Fibroblast of the aortic adventitia (primary cell): ENCODE results near the gene RNF39. TPM values are rescaled to one million over a fixed set of nuclear protein-coding genes. Genes with fewer than 3 reads are reported as not detected.

Experiments used
- DNase-seq: peaks from one replicate; pipeline ENCODE4 v3.0.0-alpha.2; 2010; ENCODE audit warnings: low read depth
- H3K4me3 ChIP-seq: 2 replicates; pipeline ENCODE4 v1.5.1; 2011; ENCODE audit warnings: low read depth, mild to moderate bottlenecking, control low read depth, low read length, moderate library complexity
- total RNA-seq: library from RNA; depleted of rRNA; stranded (reverse); fragments of >200 nt; gene quantifications from 2 replicates; pipeline ENCODE4 v1.2.3, GENCODE V29; 2012; ENCODE audit warnings: low replicate concordance
- TF ChIP-seq, protein P1 (sequence below): IDR thresholded peaks from 2 replicates; pipeline ENCODE4 v1.5.1; 2011; ENCODE audit warnings: mild to moderate bottlenecking, low read length, control low read depth, inconsistent platforms; ENCODE audit not compliant: insufficient read depth

RNF39 gene
- total RNA-seq, 1 donor: not detected

DNA sequence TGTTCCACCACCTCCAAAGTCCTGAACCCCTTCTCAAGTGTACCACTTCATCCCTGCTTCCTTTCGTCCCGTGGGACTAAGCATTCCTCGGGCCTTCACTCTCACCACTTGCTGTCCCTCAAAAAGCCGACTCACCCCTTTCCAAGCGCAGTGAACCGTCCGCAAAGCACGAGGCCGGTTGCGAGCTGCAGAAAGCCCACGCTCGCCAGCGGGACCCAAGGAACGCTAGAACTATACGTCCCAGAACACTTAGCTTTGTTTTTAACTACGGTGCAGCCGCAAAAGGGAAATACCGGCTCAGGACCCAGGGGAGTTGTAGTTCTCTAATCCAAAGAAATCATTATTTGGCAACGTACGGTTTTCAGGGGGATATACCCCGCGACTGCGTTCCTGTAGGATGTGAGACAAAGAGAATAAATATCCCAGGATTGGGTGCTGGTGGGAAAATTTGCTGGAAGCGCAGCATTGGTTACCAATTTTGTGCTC lies 14.9 kb downstream of the RNF39 start:
- TF ChIP-seq, protein P1, sequence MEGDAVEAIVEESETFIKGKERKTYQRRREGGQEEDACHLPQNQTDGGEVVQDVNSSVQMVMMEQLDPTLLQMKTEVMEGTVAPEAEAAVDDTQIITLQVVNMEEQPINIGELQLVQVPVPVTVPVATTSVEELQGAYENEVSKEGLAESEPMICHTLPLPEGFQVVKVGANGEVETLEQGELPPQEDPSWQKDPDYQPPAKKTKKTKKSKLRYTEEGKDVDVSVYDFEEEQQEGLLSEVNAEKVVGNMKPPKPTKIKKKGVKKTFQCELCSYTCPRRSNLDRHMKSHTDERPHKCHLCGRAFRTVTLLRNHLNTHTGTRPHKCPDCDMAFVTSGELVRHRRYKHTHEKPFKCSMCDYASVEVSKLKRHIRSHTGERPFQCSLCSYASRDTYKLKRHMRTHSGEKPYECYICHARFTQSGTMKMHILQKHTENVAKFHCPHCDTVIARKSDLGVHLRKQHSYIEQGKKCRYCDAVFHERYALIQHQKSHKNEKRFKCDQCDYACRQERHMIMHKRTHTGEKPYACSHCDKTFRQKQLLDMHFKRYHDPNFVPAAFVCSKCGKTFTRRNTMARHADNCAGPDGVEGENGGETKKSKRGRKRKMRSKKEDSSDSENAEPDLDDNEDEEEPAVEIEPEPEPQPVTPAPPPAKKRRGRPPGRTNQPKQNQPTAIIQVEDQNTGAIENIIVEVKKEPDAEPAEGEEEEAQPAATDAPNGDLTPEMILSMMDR: no peak
- H3K4me3 ChIP-seq: peak overlapping the region; percentile 100
- no peak for DNase-seq

DNA sequence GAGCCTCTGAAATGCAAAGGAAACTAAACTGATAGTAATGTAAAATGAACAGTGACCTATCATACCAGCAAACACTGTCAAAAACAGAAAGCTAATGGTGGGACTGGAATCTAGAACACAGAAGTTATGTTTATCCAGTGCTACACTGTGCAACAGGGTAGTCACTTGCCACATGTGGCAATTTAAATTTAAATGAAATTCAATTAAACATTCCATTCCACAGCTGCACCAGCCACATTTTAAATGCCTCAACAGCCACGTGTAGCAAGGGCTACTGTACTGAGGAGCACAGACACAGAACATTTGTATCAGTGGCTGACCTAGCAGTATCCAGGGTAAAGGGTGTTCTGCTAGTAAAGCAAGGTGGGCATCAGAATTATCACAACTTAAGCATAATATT lies 20.1 kb downstream of the RNF39 start:
- TF ChIP-seq, protein P1: no peak
- no peak overlapping the region for H3K4me3 ChIP-seq
- DNase-seq: no peak

DNA sequence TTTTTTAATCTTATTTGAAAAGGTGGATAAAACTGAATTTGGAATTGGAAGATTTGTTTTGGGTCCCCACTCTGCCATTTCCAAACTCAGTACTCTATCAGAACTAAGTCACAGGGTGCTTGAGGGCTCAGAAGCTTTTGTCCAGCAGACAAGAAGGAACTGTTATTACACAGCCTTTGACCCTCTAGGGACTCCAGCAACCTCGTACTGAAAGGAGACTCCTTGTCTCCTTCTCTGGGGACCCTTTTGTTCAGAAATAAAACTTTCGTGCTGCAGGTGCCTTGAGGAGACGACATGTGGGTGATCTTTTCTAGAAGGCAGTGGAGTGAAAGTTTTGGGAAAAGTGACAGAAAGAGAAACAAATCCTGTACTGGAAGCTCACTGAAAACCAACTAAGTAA lies 21.9 kb downstream of the RNF39 start:
- H3K4me3 ChIP-seq: no peak overlapping the region
- TF ChIP-seq, protein P1: no peak
- no peak for DNase-seq

DNA sequence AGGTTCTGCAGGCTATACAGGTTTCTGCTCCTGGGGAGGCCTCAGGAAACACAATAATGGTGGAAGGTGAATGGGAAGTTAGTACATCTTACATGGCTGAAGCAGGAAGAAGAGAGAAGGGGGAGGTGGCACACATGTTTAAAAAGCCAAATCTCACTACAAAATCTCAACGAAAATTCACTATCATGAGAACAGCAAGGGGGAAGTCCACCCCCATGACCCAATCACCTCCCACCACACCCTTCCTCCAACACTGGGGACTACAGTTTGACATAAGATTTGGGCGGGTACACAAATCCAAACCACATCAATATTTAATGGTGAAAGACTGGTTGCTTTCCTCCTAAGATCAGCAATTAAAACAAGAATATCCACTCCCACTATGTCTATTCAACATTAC lies 28.3 kb downstream of the RNF39 start:
- H3K4me3 ChIP-seq: no peak overlapping the region
- DNase-seq: no peak
- TF ChIP-seq, protein P1: no peak

DNA sequence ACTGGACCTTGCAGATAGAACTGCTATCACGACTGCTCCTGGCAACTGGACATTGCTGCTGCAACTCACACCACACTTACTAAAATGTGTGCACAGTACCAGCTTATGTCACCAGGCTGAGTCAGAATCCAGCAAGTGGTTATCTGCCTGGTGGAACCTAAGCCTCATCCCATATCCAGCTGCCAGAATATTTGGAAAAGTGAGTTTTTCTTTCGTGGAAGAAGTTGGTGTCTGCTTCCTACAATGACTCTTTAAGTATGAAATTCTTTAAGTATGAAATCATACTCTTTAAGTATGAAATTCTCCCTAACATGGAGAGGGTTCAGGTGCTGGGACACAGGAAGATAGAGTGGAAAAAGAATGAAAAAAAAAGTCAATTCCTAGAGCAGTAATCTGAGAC lies 30.9 kb downstream of the RNF39 start:
- peak; percentile 68 for DNase-seq
- no peak overlapping the region for H3K4me3 ChIP-seq
- TF ChIP-seq, protein P1: no peak

DNA sequence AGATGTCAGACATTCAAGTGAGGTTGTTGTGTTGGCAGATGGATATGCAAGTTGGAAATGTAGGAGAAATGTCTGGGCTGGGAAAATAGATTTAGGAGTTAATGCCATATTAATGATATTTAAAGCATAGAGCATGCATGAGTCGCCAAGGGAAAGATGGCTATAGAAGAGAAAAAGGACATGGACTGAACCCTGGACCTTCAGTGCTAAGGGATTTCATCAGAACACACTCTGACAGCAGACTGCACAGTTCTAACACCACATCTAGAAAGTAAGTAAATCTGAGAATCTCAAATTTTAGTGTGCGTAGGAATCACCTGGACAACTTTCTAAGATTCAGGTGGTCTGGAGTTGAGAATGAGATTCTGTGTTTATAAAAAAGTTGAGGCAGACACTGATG lies 31.8 kb downstream of the RNF39 start:
- TF ChIP-seq, protein P1: no peak

DNA sequence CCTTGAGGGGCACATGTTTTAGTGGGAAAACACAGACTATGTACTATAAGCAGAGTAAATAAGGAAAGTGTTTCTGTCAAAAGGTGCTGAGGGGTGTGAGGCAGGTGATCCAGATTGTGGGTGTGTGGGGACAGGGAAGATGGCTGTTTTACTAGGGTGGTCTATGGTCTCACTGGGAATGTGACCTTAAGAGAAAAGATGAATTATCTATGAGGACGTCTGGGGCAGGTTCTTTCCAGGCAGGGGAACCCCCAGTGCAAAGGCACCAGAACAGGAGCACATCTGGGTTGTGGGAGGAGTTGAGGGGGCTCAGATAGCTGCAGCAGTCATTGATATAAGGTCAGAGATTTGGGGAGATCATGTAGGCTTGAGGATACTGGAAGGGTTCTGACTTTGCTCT lies 32.7 kb downstream of the RNF39 start:
- H3K4me3 ChIP-seq: no peak overlapping the region
- TF ChIP-seq, protein P1: no peak
- no peak for DNase-seq

More for the DNA sequence above, 31.8 kb downstream of the RNF39 start:
- no peak overlapping the region for H3K4me3 ChIP-seq
- no peak for DNase-seq
